CD4-positive, alpha-beta memory T cell (primary cell): ENCODE measurements around the gene FASN. TPM values are rescaled to one million over a fixed set of nuclear protein-coding genes. Genes with fewer than 3 reads are reported as not detected.

Experiments used
- CTCF ChIA-PET: fragments of 350-600 bp; sonication (Branson Sonifier 250); formaldehyde crosslinking; loops from one replicate; lab custom pipeline; 2021; ENCODE audit warnings: inconsistent platforms; ENCODE audit not compliant: partially characterized antibody; lab: Charles Lee
- POLR2A ChIA-PET: fragments of 350-600 bp; sonication (Branson Sonifier 250); formaldehyde crosslinking; loops from one replicate; lab custom pipeline; 2021; ENCODE audit not compliant: partially characterized antibody; lab: Charles Lee
- DNase-seq, 5 donors: peaks; one replicate each; pipeline versions ENCODE4 v3.0.0 to v3.0.0-alpha.2; 2020 to 2022; ENCODE audit warnings: mixed read lengths in 1 of 5
- H3K27ac ChIP-seq: one replicate; pipeline ENCODE4 v1.7.0; 2013; ENCODE audit warnings: low read depth, low read length
- H3K27me3 ChIP-seq: 2 replicates; pipeline ENCODE4 v1.7.0; 2013; ENCODE audit warnings: mild to moderate bottlenecking, low read length, moderate library complexity; ENCODE audit not compliant: insufficient read depth
- H3K36me3 ChIP-seq: 2 replicates; pipeline ENCODE4 v1.7.0; 2013; ENCODE audit warnings: mild to moderate bottlenecking, low read length, moderate library complexity; ENCODE audit not compliant: insufficient read depth
- H3K4me1 ChIP-seq: 2 replicates; pipeline ENCODE4 v1.7.0; 2013; ENCODE audit warnings: mild to moderate bottlenecking, low read length, moderate library complexity; ENCODE audit not compliant: insufficient read depth
- H3K4me3 ChIP-seq, 2 donors: one replicate each; pipeline ENCODE4 v1.7.0; 2013; ENCODE audit warnings: low read length in 2 of 2, mild to moderate bottlenecking in 1 of 2
- H3K9me3 ChIP-seq, 2 donors: one replicate each; pipeline ENCODE4 v1.7.0; 2013; ENCODE audit warnings: low read length in 2 of 2, control low read depth in 1 of 2; ENCODE audit not compliant: control insufficient read depth in 1 of 2
- H3K27ac Mint-ChIP-seq, 7 donors: one replicate each; pipeline ENCODE4 v1.8.0; 2020 to 2021; ENCODE audit warnings: mixed read lengths in 7 of 7, mild to moderate bottlenecking in 6 of 7, inconsistent platforms in 3 of 7, moderate library complexity in 3 of 7
- H3K27me3 Mint-ChIP-seq, 2 donors: one replicate each; pipeline ENCODE4 v1.8.0; 2020 to 2021; ENCODE audit warnings: mixed read lengths in 2 of 2
- H3K36me3 Mint-ChIP-seq, 2 donors: one replicate each; pipeline ENCODE4 v1.8.0; 2020 to 2021; ENCODE audit warnings: mixed read lengths in 2 of 2, inconsistent platforms in 1 of 2, mild to moderate bottlenecking in 1 of 2
- H3K4me1 Mint-ChIP-seq, 4 donors: one replicate each; pipeline ENCODE4 v1.8.0; 2020 to 2021; ENCODE audit warnings: mixed read lengths in 4 of 4, mild to moderate bottlenecking in 1 of 4
- H3K4me3 Mint-ChIP-seq, 8 donors: one replicate each; pipeline ENCODE4 v1.8.0; 2020 to 2021; ENCODE audit warnings: mixed read lengths in 8 of 8, mild to moderate bottlenecking in 7 of 8, moderate library complexity in 6 of 8, inconsistent platforms in 3 of 8
- H3K9me3 Mint-ChIP-seq, 8 donors: one replicate each; pipeline ENCODE4 v1.8.0; 2020 to 2021; ENCODE audit warnings: mixed read lengths in 8 of 8, mild to moderate bottlenecking in 5 of 8, inconsistent platforms in 3 of 8, moderate library complexity in 1 of 8
- intact Hi-C: fragments of 100-400 bp; cut with micrococcal nuclease; formaldehyde crosslinking; loops from one replicate; pipeline ENCODE4 v1.15.1; 2023
- polyA plus RNA-seq, 2 donors: library from polyadenylated mRNA; unstranded; fragments of 300-500 nt; fragmentation: Illumina TruSeq; gene quantifications; one replicate each; pipeline ENCODE4 v1.2.3, GENCODE V29; 2021
- total RNA-seq, 2 experiments: library from RNA; stranded (reverse); gene quantifications; one replicate each; pipeline ENCODE4 v1.2.3, GENCODE V29; 2021

FASN gene
- total and polyA plus RNA-seq, 4 experiments from 2014 or later, result 0.03 to 27.7 (median 15.0) TPM

GRCh38 chr17:82097919-82098168, 192 bp downstream of the FASN start:
- CTCF ChIA-PET, result interaction anchor here (1.8 kb wide), 1 partner anchor 30 kb away, joined by 7 read pairs; no protein-coding TSS in a partner anchor
- Histone ChIP-seq H3K36me3 (peaks cover 6% of the 10 kb centered on the region), H3K27ac (peak overlapping the region; percentile 78), H3K4me3 (peak overlapping the region in 1 of 2 donors; percentile 50), H3K4me1 (peaks cover 20% of the 10 kb centered on the region), H3K27me3 (no peaks in the 10 kb centered on the region), H3K9me3 (no peaks in the 10 kb centered on the region)
- DNase-seq, result no peak
- POLR2A ChIA-PET, result interaction anchor here (0.6 to 3.6 kb wide), 12 partner anchors 10 to 67 kb away, joined by 3 to 50 read pairs (median 8); partner anchors contain the start of genes DCXR, DUS1L, GPS1 and RAC3
- H3K27me3 Mint-ChIP-seq, result no peaks in the 10 kb centered on the region
- peaks cover 0 to 20% (median 2%) of the 10 kb centered on the region in 4 donors for H3K4me1 Mint-ChIP-seq
- intact Hi-C loops, result loop anchor here (1.0 to 5.0 kb wide), 7 partner anchors 28 to 416 kb away; partner anchors contain the start of genes ARL16, CENPX, DCXR and GPS1
- H3K9me3 Mint-ChIP-seq, result no peaks in the 10 kb centered on the region
- peaks cover 3% of the 10 kb centered on the region in 2 donors for H3K36me3 Mint-ChIP-seq
- peak overlapping the region in 1 of 7 donors; percentile 22 for H3K27ac Mint-ChIP-seq
- H3K4me3 Mint-ChIP-seq, result peak overlapping the region in 7 of 8 donors; percentile 35 to 82 (median 67)

- Mint-ChIP-seq H3K9me3 (no peaks in the 10 kb centered on the region), H3K4me1 (peaks cover 0 to 20% (median 2%) of the 10 kb centered on the region in 4 donors), H3K36me3 (peaks cover 3% of the 10 kb centered on the region in 2 donors), H3K27ac (peak overlapping the region in 3 of 7 donors; percentile 22 to 55 (median 29)), H3K4me3 (peak overlapping the region in 7 of 8 donors; percentile 34 to 75 (median 63)), H3K27me3 (no peaks in the 10 kb centered on the region)
- Histone ChIP-seq H3K36me3 (peaks cover 6% of the 10 kb centered on the region), H3K4me3 (peak overlapping the region; percentile 23 to 50), H3K27me3 (no peaks in the 10 kb centered on the region), H3K9me3 (no peaks in the 10 kb centered on the region), H3K27ac (peak overlapping the region; percentile 78), H3K4me1 (peaks cover 20% of the 10 kb centered on the region)
- intact Hi-C loops, result loop anchor here (5.0 kb wide), 3 partner anchors 45 to 415 kb away; partner anchors contain the start of genes ARL16, CENPX, GPS1 and HGS
- POLR2A ChIA-PET, result interaction anchor here (0.6 to 3.6 kb wide), 13 partner anchors 10 to 119 kb away, joined by 3 to 50 read pairs (median 8); partner anchors contain the start of genes DCXR, DUS1L and RAC3
- DNase-seq, result peak in 1 of 5 donors; percentile 24
- CTCF ChIA-PET, result interaction anchor here (0.6 to 1.8 kb wide), 2 partner anchors 9 to 30 kb away, joined by 4 to 7 read pairs; no protein-coding TSS in a partner anchor
Measured at GRCh38 chr17:82097184-82097918, 685 bp downstream of the FASN start.

DNA sequence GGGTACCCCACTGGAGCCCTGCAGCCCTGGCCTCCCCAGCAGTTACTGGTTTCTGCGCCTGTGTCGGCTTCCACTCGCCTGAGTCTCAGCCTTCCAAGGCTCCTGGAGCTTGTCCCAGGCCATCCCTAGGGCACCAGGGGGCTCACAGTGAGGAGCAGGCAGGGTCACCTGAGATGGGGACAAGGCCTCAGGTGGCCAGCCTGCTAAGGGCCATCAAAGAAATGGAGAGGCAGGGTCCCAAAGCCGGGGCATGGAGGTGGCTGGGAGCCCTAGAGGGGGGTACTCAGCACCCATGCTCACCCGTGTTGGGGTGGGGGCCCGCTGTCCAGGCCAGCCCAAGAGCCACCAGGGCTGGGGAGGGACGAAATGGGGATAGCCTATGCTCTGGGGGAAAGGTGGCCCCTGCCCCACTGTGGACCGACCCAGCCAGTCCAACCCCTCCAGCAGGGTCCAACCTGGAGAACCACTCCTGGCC, 1.3 kb downstream of the FASN start:
- ChIA-PET POLR2A (interaction anchor here (0.6 to 2.2 kb wide), 4 partner anchors 11 to 119 kb away, joined by 4 to 31 read pairs (median 8); no protein-coding TSS in a partner anchor), CTCF (interaction anchor here (0.6 kb wide), 1 partner anchor 10 kb away, joined by 4 read pairs; no protein-coding TSS in a partner anchor)
- peak overlapping the region in 3 of 7 donors; percentile 22 to 55 (median 29) for H3K27ac Mint-ChIP-seq
- peaks cover 0 to 20% (median 2%) of the 10 kb centered on the region in 4 donors for H3K4me1 Mint-ChIP-seq
- H3K4me3 Mint-ChIP-seq, result peak overlapping the region in 7 of 8 donors; percentile 34 to 75 (median 63)
- intact Hi-C loops, result loop anchor here (5.0 kb wide), 3 partner anchors 44 to 414 kb away; partner anchors contain the start of genes ARL16, CENPX, GPS1 and HGS
- Histone ChIP-seq H3K27me3 (no peaks in the 10 kb centered on the region), H3K9me3 (no peaks in the 10 kb centered on the region), H3K27ac (peak overlapping the region; percentile 78), H3K4me1 (peaks cover 20% of the 10 kb centered on the region), H3K4me3 (peak overlapping the region; percentile 23 to 50), H3K36me3 (peaks cover 11% of the 10 kb centered on the region)
- peak in 1 of 5 donors; percentile 28 for DNase-seq
- H3K9me3 Mint-ChIP-seq, result no peaks in the 10 kb centered on the region
- H3K36me3 Mint-ChIP-seq, result peaks cover 3 to 4% of the 10 kb centered on the region in 2 donors
- H3K27me3 Mint-ChIP-seq, result no peaks in the 10 kb centered on the region

DNA sequence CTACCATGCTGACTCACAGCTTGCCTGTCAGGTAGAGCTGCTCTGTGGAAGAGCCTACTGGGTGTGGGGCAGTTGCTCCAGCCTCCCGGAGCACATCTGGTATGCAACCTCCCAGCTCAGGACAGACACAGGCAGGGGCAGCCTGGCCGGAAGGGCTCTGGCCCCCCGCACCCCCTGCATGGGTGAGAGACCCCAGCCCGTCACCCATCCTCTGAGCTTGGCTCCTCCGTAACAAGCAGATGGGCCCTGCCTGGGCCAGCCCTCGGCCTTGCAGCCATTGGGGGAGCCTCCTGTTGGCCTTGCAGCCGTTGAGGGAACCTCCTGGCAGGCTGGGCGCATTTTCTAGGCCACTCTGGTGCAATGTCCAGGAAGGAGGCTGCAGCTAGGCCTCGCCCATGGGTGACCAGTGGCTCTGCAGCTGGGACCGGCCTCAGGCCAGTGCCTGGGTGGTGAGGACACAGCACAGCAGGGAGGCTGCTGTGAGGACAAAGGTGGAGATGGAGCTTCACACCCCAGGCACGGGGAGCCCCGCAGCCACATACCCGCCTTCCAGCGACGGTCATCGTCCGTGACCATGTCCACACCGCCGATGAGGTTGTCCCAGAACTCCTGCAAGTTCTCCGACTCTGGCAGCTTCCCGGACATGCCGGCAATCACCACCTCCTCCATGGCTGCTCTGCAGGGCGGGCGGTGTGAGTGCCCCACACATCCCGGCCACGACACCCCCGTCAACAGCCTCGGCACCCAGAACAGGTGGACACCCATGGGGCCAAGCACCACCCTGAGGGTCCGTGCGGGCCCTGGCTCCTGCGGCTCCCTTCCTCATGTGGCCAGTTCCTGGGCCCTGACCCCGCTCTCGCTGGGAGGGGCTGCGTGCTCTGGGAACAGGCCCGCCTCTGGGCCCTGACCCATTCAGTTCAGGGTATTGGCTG, 2.0 kb downstream of the FASN start:
- ChIA-PET CTCF (interaction anchor here (1.0 kb wide), 1 partner anchor 66 kb away, joined by 3 read pairs; no protein-coding TSS in a partner anchor), POLR2A (interaction anchor here (1.5 kb wide), 2 partner anchors 10 to 31 kb away, joined by 5 to 6 read pairs; no protein-coding TSS in a partner anchor)
- peaks cover 3 to 7% of the 10 kb centered on the region in 2 donors for H3K36me3 Mint-ChIP-seq
- Histone ChIP-seq H3K27me3 (no peaks in the 10 kb centered on the region), H3K4me3 (no peak overlapping the region), H3K4me1 (peaks cover 20% of the 10 kb centered on the region), H3K27ac (no peak overlapping the region), H3K9me3 (no peaks in the 10 kb centered on the region), H3K36me3 (peaks cover 14% of the 10 kb centered on the region)
- peaks cover 0 to 20% (median 2%) of the 10 kb centered on the region in 4 donors for H3K4me1 Mint-ChIP-seq
- H3K4me3 Mint-ChIP-seq, result peak overlapping the region in 6 of 8 donors; percentile 21 to 59 (median 57)
- peak in 1 of 5 donors; percentile 32 for DNase-seq
- intact Hi-C loops, result loop anchor here (5.0 kb wide), 3 partner anchors 44 to 414 kb away; partner anchors contain the start of genes ARL16, CENPX, GPS1 and HGS
- no peak overlapping the region for H3K27ac Mint-ChIP-seq
- H3K27me3 Mint-ChIP-seq, result no peaks in the 10 kb centered on the region
- no peaks in the 10 kb centered on the region for H3K9me3 Mint-ChIP-seq

DNA sequence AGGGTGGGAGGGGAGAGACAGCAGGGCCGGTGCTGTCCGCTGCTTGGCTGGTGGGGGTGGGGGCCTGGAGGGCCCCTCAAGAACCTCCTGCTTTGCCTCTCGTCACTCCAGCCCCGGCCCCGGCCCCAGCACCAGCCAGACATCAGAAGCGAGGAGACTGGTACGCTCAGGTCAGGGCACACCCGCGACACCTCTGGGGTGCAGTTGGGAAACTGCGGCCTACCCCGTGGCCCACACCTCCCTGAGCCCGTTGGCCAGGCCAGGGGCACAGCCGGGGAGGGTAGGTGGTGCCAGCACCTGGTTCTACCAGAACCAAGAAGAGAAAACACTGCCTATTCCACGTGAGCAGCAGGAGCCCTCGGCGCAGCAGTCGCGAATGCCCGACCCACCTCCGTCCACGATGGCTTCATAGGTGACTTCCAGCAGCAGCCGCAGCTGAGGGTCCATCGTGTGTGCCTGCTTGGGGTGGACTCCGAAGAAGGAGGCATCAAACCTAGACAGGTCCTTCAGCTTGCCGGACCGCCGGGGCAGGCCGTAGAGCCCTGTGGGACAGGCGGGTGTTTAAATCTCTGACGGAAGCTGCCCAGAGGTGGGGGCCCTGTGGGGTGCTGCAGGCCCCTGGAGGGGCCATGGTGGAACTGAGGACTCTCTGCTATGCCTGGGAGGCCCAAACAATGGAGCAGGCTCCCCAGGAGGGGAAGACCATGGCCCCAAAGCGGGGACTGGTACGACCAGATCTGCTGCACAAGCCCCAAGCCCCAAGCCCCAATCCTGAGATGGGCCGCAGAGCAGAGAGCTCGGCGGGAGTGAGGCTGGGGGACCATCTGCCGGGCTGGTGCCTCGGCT, 2.9 kb downstream of the FASN start:
- H3K27me3 ChIP-seq, result no peaks in the 10 kb centered on the region
- peak overlapping the region in 2 of 8 donors; percentile 42 to 59 for H3K4me3 Mint-ChIP-seq
- peaks cover 23% of the 10 kb centered on the region for H3K36me3 ChIP-seq
- H3K36me3 Mint-ChIP-seq, result peaks cover 3 to 7% of the 10 kb centered on the region in 2 donors
- H3K9me3 ChIP-seq, result no peaks in the 10 kb centered on the region
- peaks cover 20% of the 10 kb centered on the region for H3K4me1 ChIP-seq
- peaks cover 0 to 20% (median 2%) of the 10 kb centered on the region in 4 donors for H3K4me1 Mint-ChIP-seq
- no peaks in the 10 kb centered on the region for H3K27me3 Mint-ChIP-seq
- no peak overlapping the region for H3K4me3 ChIP-seq
- ChIA-PET CTCF (interaction anchor here (1.0 kb wide), 1 partner anchor 65 kb away, joined by 3 read pairs; no protein-coding TSS in a partner anchor), POLR2A (interaction anchor here (1.5 kb wide), 1 partner anchor 11 kb away, joined by 5 read pairs; no protein-coding TSS in a partner anchor)
- intact Hi-C loops, result loop anchor here (5.0 kb wide), 3 partner anchors 43 to 413 kb away; partner anchors contain the start of genes ARL16, CENPX, GPS1 and HGS
- H3K27ac Mint-ChIP-seq, result no peak overlapping the region
- DNase-seq, result peak in 1 of 5 donors; percentile 30
- no peaks in the 10 kb centered on the region for H3K9me3 Mint-ChIP-seq
- H3K27ac ChIP-seq, result no peak overlapping the region
